Hematopoietic multipotent progenitor cell treated with erythropoietin and hydrocortisone succinate and interleukin-3 and kit ligand, for 8 days (in vitro differentiated cells): ENCODE measurements around the gene NAA20.

ENCODE experiments used
- DNase-seq: peaks from one replicate; pipeline ENCODE4 v3.0.0-alpha.2; 2015

Gene NAA20

DNA sequence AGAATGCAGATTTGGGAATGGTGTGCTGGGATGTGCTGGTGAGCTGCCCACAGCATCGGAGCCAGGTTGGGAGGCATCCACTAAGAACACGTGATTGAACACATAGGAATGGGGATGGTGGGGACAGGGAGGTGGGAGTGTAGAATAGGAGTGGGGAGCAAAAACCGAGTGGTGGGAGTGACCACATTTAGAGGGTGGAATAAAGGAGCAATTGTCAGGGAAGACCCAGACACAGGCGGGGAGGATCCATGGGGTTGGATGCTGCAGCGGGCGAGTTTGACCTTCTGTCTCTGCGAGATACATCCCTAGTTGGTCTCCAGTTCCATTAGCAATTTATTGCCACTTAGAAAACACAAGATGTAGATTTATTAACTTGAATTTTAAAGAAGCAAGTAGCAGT, 4.7 kb downstream of the NAA20 start:
- DNase-seq, result no peak

DNA sequence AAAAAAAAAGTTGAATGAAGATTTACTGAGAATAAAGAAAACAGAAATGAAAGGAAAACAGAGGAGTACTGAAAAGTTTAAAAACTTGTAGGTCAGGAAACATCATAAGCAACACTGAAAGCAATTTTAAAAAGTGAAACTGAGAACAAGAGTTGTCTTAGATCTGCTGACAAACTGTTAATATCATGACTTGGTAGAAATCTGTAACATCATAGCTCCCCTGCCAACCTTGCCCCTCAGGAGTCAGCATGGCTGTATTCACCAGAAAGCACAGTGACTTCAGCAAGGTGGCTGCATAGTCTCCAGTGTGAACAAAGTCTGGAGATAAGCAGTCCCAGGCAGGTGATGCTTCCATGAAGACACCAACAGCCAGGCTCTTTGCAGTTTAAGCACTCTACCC, 5.3 kb downstream of the NAA20 start:
- DNase-seq, result no peak

DNA sequence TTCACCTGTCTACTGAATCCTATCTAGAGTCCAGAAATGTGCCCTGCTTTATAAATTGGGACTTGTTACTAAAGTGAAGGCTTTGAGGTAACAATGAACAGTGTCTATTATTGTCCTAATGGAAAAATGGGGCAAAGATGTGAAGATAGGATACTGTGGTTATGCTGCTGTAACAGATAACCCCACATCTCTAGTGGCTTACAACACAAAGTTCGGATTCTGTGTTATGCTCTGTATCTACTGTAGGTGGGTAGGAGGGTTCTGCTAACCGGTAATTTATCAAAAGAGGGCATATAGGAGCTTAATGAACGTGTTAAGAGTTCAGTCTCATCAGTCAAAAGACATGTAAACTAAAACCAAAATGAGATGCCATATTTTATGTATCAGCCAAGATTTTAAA, 6.2 kb downstream of the NAA20 start:
- no peak for DNase-seq

DNA sequence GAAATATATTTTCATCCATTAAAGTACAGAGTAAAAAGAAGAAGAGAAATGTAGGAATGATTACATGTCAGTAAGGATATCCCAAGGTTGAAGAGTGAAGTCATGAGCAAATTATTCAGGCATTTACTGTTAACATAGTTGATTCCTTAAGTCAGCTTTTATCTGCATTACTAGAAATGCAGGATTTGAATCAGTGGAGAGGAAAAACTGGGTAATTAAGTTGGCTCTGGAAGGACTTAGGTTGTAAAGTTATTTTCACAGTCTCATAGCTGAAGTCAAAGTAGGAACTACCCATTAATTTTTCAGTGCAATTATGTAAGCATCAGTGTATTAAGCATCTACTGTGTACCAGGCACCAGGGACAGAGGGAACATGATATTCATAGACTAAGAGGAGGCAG, 7.8 kb downstream of the NAA20 start:
- no peak for DNase-seq

DNA sequence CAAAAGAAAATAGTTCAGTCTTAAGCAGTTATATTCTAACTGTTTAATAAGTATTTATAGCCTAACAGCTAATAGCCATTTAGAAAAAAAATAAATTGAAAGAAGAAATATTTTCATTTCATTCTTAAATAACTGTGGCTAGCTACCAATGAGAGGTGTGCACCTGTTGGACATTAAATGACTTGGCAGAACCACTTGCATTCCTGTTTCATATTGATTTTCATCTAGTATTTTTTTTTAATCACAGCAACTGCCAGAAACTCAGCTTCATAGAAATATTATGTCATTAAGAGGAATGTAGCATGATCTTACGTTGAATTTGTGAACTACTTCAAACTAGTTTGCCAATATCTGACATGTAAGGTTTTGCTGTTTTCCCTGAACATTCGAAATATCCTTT, 10.1 kb downstream of the NAA20 start:
- DNase-seq, result no peak

DNA sequence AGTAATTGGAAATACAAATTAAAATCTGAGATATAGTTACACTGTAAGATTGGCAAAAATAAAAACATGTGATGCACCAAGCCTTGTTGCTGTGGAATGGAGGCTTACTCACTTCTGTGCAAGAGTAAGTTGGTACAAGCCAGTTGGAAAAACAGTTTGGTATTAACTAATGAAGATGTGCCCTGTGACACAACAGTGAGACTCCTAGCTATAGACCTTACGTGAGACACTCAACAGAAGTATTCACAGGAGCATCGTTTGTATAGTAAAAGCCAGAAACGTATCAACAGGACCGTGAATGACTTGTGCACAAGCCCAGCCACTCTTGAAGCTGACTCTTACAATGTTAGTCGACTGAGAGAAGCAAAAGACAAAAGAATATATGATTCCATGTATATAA, 14.6 kb downstream of the NAA20 start:
- no peak for DNase-seq

DNA sequence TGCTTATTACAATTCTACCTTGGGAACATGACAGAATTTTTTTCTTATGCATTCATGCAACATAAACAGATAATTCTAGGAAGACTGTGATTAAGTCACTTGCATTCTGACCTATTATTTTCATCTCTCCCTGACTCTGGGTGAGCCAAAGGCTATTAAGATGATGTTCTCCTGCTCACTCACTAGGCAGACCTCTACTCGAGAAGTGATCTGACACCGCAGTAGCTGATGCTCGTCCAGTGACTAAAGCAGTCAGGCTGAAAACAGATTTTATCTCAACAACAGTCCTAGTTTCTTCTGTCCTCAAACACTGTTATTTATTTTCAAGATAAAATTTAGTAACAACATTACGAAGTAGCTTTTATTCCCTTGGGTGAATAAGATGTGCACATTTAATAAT, 17.3 kb downstream of the NAA20 start:
- DNase-seq, result no peak

DNA sequence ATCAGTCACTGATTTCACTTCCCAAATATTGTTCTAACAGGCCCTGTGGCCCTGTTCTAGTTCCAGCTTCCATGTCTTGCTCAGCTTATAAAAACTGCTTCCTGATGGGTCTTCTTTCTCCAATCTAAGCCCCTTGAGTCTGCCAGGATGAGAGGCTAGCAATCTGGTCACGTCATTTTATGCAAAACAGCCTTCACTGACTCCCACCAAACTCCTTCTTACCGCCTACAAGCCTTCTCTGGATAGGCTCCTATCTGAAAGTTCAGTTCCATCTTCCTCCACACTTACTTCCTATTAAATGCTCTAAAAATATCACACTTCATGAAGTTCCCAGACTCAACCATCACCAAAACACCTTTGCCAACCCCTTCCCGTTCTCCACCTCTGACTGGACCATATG, 19.6 kb downstream of the NAA20 start:
- no peak for DNase-seq

DNA sequence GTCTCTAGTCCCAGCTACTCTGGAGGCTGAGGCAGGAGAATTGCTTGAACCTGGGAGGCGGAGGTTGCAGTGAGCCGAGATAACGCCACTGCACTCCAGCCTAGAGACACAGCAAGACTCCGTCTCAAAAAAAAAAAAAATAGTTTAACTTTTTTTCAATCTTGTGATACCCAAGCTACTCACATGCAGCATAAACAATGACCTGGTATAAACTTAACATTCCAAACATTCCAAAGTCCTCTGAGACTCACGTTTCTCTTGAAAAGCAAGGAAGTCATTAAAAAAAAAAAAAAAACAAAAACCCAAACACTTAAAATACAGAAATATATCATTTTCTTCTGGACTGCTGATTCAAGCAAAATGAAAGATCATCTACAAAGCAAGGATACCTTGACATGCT, 20.8 kb downstream of the NAA20 start:
- no peak for DNase-seq

DNA sequence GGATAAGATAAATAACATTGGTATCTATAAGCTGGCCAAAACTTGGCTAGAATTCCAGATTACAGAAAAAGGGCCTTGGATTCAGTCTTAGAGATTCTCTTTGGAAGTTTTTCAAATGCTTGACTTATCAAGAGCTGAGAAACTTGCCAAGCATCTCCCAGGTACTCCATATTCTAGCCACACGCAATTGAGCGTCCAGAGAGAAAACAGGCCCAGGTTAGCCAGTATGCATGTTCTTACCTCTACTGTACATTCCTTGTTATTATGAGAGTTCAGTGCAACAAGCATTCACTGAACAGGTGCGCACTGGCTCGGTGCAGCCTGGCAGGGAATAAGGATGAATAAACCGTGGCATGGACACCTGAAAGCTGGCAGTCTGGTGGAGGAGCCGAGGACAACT, 21.4 kb downstream of the NAA20 start:
- DNase-seq, result no peak

DNA sequence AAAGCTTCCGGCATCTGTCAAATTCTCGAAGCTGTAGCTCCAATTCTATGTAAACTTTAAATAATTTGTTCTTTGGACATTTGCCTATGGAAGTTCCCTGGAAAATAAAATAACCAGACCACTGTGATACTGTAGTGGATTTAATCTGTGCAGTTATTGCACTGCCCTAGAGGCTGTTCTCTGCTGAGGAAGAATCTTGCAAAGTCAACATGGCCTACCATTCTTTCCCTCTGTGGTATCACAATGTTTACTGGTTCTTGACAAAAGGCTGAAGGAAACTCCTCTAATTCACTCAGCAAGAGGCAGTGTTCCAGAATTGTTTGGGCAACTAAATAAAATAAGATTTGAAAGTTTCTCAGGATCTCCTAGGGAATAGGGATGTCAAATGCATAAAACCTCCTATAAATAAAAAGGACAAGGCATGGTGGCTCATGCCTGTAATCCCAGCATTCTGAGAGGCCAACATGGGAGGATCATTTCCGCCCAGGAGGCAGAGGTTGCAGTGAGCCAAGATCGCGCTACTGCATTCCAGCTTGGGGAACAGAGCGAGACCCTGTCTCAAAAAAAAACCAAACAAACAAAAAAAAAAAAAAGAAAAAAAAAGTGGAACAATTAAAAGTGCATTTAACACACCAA, 22.7 kb downstream of the NAA20 start:
- DNase-seq, result no peak

DNA sequence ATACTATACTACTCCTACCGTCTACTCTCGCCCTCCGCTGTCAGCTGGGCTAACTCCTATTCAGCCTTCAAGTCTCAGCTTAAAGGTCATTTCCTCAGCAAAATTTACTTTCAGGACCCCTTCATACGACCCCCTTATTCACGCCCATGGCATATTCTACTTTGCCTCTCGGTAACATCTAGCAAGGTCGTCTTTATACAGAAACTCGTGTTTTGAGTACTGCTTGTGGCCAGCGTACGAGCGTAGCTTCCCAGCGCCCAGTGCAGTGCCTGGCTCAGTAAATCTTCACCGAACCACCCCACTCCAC, 34.6 kb downstream of the NAA20 start:
- peak; percentile 5 for DNase-seq

DNA sequence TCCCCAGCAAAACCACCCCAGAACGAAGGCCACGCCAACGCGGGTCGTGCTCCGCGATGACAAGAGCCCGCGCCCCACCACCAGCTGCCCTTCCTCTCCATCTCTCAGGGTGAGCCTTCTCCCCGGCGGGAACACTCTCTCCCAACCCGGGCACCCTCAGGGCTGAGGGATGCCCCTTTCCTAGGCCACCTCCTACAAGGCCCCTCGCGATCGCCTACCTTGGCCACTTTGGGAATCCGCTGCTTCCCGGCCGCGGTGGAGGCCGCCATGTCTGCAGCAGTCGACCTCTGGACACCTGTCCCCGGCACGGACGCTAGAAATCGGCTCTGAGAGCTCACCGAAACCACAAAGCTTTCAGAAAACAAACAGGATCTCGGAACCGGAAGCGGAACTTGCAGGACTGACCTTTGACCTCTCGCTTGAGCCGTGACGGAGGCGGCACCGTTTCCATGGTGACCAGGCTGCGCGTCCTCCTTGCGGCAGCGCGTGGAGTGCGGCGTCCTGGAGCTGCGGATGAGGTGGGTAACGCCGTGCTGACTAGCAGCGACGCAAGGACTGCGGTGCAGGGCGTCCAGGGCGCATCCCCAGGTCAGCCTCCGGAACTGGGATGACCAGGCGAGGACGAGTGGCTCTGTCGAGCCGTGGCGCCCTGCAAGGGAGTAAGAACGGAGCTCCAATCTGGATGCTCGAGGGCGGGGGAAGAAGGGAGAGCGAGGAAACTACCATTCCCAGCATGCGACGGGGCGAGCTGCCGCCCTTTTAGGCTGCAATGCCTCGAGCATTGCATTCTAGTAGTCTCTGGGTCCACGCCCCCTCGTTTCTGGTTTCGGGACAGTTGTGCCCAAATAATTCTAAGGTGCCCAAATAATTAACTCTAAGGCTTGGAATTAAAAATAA, 35.2 kb downstream of the NAA20 start, which contains the start of the genes CFAP61 and CRNKL1:
Gene CFAP61 (plus strand): TSS at position 459 of the 897 bp plus-strand sequence. CDS start 4,122 bp downstream, outside the sequence.
Gene CRNKL1 (minus strand): TSS at position 393 of the 897 bp plus-strand sequence. CDS start 124 bp downstream, at position 269.
- DNase-seq, result peak; percentile 95

DNA sequence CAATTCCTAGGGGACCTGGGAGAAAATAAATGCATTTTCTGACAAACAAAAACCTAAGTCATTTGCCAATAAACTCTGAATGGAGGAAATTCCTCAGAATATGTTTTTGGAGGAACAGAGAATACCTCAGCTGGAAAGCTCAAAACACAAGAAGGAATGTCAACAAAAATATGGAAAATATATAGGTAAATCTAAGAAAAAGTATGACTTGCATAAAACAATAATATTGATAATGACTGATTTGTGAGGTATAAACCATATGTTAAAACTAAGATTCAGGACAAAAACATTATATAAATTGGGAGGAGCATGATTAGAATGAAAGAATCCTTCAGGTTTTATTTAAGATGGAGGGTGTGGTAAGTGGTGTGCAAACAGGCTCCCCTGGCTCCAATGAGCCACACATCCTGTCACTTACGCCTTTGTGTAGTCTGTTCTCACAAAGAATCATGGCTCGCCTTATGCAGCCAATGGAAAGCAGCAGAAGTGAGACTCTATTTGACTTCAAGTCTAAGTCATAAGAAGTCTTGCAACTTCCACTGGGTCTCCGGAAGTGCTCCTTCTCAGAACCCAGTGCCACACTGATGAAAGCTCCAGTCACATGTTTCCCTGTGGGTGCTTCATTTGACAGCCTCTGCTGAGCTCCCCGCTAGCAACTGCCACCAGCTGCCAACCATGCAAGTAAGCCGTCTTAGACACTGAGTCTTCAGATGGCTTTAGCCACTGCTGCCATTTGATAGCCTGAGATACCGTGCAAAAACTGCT, 43.3 kb downstream of the NAA20 start:
- DNase-seq, result peak; percentile 25

DNA sequence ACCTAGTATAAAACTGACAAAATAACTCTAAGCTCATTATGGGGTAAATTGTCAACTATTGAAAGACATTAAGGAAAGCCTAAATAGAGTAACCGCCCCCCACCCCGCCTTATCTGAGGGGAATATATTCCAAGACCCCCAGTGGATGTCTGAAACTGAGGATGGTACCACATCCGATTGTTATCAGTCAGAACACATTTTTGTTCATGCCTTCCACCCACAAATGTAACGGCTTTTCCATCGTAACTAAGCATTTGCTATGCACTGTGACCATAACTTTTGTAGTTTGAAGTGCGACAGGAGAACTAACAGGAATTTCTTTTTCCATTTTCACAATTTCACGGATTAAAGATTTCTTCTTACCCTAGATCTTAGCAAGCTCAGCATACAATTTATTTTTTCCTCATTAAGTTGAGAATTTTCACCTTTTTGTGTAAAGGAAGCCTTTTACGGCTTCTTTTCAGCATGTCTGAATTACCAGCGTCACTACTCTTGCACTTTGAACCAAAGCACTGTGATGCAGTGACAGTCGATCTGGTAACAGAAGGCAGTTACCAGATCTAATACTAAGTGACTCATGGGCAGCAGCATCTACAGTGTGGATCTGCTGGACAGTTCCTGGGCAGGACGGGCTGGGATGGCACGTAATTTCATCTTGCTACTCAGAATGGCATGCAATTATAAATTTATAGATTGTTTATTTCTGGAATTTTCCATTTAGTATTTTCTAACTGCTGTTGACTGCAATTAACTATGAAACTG, 47.0 kb downstream of the NAA20 start:
- no peak for DNase-seq

DNA sequence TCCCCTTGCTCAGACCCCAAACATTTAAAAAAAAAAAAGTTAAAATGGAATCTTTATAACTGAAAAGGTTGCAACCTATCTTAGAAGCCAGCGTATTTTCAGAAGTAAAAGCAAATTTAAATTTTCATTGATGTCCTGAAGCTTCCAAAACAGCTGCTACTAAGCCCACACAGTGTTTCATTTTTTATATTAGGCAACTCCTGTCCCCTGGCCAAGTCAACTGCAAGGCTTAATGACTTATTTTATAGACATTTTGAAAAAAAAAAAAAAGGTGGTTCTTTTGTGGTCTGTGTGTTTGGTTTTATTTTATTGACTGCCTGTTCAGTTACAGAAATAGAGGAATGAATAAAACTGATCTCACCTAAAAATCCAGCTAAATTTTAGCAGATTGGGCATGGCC, 48.2 kb downstream of the NAA20 start:
- no peak for DNase-seq

DNA sequence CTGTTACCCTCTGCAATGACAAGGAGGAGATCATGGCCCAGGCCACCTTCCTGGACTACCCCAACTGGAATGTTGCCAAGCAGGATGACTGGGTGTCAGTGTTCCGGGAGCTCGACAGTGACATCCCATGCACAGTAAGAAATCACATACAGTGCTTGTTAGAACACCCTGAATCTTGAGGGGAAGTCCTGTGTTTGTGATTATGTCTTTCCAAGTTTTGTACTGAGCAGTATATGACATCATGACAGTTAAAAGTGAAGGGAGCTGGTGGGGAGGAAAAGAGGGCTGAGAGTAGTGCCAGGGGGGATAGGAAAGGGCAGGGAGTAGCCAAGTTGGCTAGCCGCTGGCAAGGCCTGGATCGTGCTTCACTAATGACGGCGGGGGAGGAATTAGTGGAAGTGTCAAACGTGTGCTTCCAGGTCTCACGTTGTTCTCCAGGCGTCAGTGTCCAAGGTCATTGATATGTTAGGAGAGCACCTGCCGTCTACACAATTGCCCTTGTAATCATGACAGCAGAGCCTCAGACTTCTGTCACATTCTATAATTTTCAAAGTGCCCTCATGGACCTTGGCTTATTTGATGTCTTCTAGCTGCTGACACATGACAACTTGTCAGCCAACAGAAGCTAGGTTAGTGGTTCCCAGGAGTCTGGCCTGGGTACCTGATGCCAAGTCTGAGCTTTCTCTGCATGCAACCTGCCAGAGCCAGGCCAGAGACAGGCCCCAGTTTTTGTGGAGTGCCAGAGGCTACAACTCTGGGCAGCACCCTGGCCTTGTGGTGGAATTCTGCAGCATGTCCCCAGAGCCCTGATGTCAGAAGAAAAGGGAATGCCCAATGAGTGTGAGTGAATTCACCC, 53.9 kb downstream of the NAA20 start:
- peak; percentile 16 for DNase-seq

DNA sequence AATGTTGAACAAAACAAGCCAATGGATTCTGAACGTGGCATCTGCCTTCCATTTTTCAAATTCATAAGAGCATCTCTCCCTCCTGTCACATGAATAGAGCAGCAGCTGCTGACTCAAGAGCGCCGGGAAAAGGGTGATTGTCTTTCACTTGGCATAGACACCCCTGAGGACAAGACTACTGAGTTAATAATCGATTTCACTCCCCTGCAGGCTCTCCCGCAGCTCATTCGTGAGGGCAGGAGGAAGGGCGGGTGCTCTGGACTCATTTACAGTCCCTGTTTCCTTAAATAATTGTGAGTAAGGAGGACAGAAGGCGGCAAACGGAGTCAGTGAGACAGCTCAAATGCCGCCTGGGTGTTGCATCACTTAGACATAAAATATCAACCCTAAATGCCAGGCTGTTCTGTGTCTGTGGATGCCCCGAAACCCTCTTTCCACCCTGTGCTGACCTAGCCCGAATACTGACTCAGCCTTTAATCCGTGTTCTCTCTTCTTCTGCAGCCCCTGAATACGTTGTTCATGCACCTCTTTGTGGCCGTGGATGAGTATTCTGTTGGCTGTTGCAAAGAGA, 56.7 kb downstream of the NAA20 start:
- no peak for DNase-seq

DNA sequence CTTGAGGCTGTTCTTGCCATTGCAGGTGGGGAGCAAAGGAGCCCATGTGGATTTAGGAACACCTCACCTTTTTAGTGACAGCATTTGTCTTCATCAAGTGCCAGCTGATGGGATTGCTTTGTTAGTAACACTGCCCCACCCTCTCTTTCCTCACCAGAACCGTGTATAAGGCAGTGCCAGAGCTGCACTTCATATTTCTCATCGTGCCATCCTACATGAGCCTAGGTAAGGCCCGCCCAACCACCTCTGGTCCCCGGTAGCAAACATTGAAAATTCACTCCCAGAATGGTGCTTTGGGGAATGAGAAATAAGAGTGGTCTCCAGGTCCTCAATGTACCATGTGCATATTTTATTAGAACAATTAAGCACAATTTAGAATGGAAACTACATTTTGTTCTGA, 57.9 kb downstream of the NAA20 start:
- no peak for DNase-seq

DNA sequence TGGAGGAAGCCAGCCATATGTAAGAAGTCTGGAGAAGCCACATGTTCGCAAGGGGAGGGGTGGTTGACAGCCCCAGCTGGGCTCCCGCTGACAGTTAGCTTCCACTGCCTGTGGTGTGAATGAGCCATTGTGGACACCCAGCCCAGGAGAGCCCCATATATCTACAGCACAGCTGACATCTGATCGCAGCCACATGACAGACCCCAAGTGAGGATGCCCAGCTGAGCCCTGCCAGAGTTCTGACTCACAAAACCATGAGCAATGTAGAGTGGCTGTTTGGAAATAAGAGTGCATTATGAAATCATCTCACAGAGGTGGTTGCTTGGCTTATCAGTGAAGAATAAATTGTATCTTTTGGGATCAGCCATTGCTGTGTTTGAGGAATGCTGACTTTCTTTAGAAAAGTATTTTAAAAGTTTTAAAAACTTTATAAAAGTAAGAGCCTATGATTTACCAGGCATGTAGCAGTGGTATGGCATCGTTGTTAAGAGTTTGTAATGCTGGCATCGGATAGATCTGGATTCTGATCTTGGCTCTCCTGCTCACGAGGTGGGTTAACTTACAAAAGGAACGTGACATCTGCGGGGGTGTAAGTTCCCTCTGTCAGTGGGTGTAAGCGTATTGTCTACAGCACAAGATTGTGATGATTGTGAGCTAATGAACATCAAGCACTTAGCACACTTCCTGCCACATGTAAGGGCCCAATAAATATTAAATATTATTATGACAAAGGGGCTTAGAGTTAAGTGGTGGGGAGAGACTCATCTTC, 59.3 kb downstream of the NAA20 start:
- DNase-seq, result no peak

DNA sequence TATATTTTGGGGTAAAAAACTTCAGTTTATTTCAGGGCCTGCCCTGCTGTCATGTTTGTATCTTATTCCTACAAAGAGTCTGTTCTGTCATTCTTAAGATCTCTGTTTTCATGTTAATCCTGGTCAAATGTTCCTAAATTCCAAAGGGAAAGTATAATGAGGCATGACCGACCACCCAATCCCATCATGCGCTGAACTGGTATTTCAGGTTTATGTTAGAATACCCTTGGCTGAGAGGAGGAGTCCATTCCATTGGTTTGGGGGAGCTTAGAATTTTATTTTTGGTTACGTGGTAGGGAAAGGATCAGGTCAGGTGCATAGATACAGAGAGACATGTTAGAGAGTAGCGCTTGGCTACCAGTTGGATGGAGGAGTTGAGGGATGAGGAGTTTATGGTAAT, 60.9 kb downstream of the NAA20 start:
- DNase-seq, result no peak
